Osteoblast (primary cell): ENCODE measurements around the gene GGA1. TPM values are rescaled to one million over a fixed set of nuclear protein-coding genes. Genes with fewer than 3 reads are reported as not detected.
A peak's percentile ranks its signal among the peaks of the same experiment; 100 is the strongest.

Source experiments
- DNase-seq: peaks from one replicate; pipeline ENCODE4 v3.0.0; 2011; ENCODE audit warnings: low spot score, mixed read lengths; ENCODE audit not compliant: insufficient read length; ENCODE audit errors: missing footprints
- H2AFZ ChIP-seq: 2 replicates; pipeline ENCODE4 v1.6.0; 2011; ENCODE audit warnings: mild to moderate bottlenecking, low read length
- H3K27ac ChIP-seq: 2 replicates; pipeline ENCODE4 v1.5.1; 2011; ENCODE audit warnings: mild to moderate bottlenecking, low read depth, low read length, moderate library complexity
- H3K27me3 ChIP-seq: 2 replicates; pipeline ENCODE4 v1.6.0; 2012; ENCODE audit warnings: mild to moderate bottlenecking, control low read depth, inconsistent platforms, low read length, moderate library complexity; ENCODE audit not compliant: insufficient read depth
- H3K36me3 ChIP-seq: 2 replicates; pipeline ENCODE4 v1.5.1; 2011; ENCODE audit warnings: mild to moderate bottlenecking, low read length, control low read depth, moderate library complexity; ENCODE audit not compliant: insufficient read depth
- H3K4me1 ChIP-seq: 2 replicates; pipeline ENCODE4 v1.5.1; 2011; ENCODE audit warnings: mild to moderate bottlenecking, low read length, control low read depth, moderate library complexity; ENCODE audit not compliant: insufficient read depth
- H3K4me2 ChIP-seq: 2 replicates; pipeline ENCODE4 v1.6.0; 2011; ENCODE audit warnings: mild to moderate bottlenecking, low read length; ENCODE audit not compliant: insufficient read depth
- H3K4me3 ChIP-seq: fragments of 200-600 bp; sonication (generic); 3 replicates; pipeline ENCODE4 v1.5.1; 2012; ENCODE audit warnings: mild to moderate bottlenecking, low read length, inconsistent platforms; ENCODE audit not compliant: insufficient read depth
- H3K79me2 ChIP-seq: 2 replicates; pipeline ENCODE4 v1.6.0; 2012; ENCODE audit warnings: mild to moderate bottlenecking, low read length, control low read depth, inconsistent platforms; ENCODE audit not compliant: insufficient read depth
- H3K9me3 ChIP-seq: 2 replicates; pipeline ENCODE4 v1.5.1; 2011; ENCODE audit warnings: low read depth, low read length, control low read depth
- H4K20me1 ChIP-seq: 2 replicates; pipeline ENCODE4 v1.6.0; 2012; ENCODE audit warnings: mild to moderate bottlenecking, low read length, control low read depth; ENCODE audit not compliant: insufficient read depth
- total RNA-seq: library from RNA; depleted of rRNA; stranded (reverse); fragments of >200 nt; gene quantifications from 2 replicates; pipeline ENCODE4 v1.2.3, GENCODE V29; 2012
- TF ChIP-seq, protein P1 (sequence below): IDR thresholded peaks from 2 replicates; pipeline ENCODE4 v1.5.1; 2011; ENCODE audit warnings: mild to moderate bottlenecking, low read depth, low read length, moderate library complexity; ENCODE audit errors: extremely low read depth

The GGA1 gene
- total RNA-seq, 1 donor, result 36.2 TPM

DNA sequence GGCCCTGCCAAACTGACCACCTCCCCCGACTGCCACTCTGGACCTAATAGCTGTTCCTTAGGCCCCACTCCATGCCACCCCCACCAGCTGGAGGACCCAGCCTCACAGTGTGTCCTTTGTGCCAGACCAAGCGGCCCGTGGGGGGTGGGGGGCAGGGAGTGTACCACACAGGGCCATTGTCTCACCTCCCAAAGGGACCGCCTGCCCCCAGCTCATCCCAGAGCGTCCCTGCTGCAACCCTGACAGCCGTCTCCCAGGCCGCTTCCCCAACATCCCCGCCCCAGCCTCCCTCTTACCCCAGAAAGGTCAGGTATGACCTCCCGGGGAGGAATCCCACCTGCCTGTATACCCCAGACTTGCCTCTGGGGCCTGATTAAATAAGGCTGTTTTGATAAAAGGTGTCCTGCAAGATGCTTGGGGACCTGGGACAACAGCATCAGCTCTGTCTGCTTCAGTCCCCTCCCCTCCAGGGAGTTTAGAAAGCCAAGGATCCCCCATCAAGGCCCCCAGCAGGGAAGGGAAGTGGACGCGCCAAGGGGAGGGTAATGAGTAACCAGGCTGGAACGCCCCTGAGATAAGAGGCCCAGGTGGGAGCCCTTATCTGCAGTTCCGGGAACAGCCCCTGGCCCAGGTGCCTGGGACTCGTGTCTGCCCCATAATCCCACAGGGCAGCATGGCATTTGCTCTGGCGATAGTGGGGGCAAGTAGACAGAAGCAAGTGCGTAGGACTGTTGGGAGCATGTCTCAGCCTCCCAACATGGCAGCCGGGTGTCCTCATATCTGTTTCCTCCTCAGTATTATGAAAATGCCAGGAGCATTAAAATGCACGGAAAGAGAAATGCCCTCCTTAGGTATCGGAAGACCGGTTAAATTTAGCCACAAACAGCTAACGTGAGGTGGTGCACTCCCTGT, 39.4 kb upstream of the GGA1 start:
- Histone ChIP-seq H3K79me2 (peaks cover 64% of the 10 kb centered on the region), H3K36me3 (peaks cover 46% of the 10 kb centered on the region), H3K27ac (no peak overlapping the region), H3K4me1 (peaks cover 29% of the 10 kb centered on the region), H4K20me1 (peaks cover 78% of the 10 kb centered on the region), H3K4me2 (no peak overlapping the region), H3K9me3 (no peaks in the 10 kb centered on the region), H2AFZ (no peak overlapping the region), H3K27me3 (no peaks in the 10 kb centered on the region), H3K4me3 (no peak overlapping the region)
- peak; percentile 64 for DNase-seq
- TF ChIP-seq, protein P1, sequence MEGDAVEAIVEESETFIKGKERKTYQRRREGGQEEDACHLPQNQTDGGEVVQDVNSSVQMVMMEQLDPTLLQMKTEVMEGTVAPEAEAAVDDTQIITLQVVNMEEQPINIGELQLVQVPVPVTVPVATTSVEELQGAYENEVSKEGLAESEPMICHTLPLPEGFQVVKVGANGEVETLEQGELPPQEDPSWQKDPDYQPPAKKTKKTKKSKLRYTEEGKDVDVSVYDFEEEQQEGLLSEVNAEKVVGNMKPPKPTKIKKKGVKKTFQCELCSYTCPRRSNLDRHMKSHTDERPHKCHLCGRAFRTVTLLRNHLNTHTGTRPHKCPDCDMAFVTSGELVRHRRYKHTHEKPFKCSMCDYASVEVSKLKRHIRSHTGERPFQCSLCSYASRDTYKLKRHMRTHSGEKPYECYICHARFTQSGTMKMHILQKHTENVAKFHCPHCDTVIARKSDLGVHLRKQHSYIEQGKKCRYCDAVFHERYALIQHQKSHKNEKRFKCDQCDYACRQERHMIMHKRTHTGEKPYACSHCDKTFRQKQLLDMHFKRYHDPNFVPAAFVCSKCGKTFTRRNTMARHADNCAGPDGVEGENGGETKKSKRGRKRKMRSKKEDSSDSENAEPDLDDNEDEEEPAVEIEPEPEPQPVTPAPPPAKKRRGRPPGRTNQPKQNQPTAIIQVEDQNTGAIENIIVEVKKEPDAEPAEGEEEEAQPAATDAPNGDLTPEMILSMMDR, result no peak

DNA sequence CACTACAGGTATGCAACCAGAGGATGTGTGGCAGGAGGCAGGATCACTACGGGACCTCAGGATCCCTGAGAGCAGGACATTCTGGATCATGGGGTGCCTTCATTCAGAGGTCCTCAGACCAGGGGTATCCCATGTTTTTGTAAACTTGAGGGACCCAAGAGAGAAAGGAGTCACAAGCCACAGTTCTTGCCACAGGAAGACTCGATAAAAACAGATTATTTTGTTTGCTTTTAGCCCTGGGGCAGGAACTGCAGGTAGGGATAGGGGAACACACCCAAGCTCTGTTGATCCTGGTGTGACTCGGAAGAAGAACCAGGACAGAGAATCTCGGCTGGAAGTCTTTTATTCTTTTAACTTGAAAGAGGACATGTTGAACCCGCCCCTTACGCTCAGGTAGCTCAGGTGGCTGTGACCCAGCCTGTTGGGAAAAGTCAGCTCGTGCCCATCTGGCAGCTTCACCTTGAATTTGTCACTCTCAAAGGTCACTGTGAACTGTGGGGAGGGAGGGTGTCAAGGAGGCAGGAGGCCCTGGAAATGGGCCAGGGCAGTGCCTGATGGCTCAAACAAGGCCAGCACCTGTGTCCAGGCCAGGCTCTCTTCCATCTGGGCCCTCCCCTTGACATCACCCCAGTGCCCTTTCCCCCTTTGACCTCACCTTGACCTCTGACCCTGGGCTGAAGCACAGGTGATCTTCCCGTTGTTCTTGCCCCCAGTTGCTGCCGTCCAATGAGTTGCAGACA, 38.5 kb upstream of the GGA1 start:
- Histone ChIP-seq H3K4me3 (no peak overlapping the region), H4K20me1 (peaks cover 70% of the 10 kb centered on the region), H3K27ac (no peak overlapping the region), H3K79me2 (peaks cover 56% of the 10 kb centered on the region), H3K4me2 (no peak overlapping the region), H3K4me1 (peaks cover 24% of the 10 kb centered on the region), H3K27me3 (no peaks in the 10 kb centered on the region), H2AFZ (no peak overlapping the region), H3K36me3 (peaks cover 46% of the 10 kb centered on the region), H3K9me3 (no peaks in the 10 kb centered on the region)
- DNase-seq, result peak; percentile 59
- TF ChIP-seq, protein P1, result no peak

DNA sequence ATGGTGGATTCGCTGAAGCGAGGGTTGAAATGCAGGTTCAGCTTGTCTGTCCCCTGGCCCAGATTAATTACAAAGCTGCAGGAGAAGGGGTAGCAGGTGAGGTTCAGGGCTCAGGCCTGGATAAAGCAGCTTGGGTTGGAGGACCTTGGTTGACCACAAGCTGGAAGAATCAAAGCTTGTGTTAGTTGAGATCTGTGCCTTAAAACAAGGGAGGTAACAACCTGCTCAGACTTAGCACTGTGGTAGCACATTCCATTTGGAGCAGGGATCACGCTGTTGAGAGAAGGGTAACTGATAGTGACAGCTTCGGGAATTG, 38.0 kb upstream of the GGA1 start:
- DNase-seq, result no peak
- no peaks in the 10 kb centered on the region for H3K9me3 ChIP-seq
- no peak overlapping the region for H2AFZ ChIP-seq
- no peaks in the 10 kb centered on the region for H3K27me3 ChIP-seq
- H3K27ac ChIP-seq, result no peak overlapping the region
- no peak overlapping the region for H3K4me2 ChIP-seq
- no peak overlapping the region for H3K4me3 ChIP-seq
- H3K36me3 ChIP-seq, result peaks cover 45% of the 10 kb centered on the region
- H3K4me1 ChIP-seq, result peaks cover 19% of the 10 kb centered on the region
- peaks cover 51% of the 10 kb centered on the region for H3K79me2 ChIP-seq
- H4K20me1 ChIP-seq, result peaks cover 65% of the 10 kb centered on the region
- TF ChIP-seq, protein P1, result no peak
